ENCODE data around the gene HAL. TPM values are rescaled to one million over a fixed set of nuclear protein-coding genes. Genes with fewer than 3 reads are reported as not detected.
A peak's percentile ranks its signal among the peaks of the same experiment; 100 is the strongest.

The HAL gene
- total and polyA plus RNA-seq, 2 of the 13 experiments (the other 11 are each of a cell fraction or from before 2014, with no cell fraction given), result 0.89 to 37.8 TPM

- TF ChIP-seq ZNF318 (CRISPR knock-in tag; IDR thresholded peaks at IDR 0.05) (no peak), ZNF18 (CRISPR knock-in tag; IDR thresholded peaks at IDR 0.05; ENCODE audit: insufficient replicate concordance) (no peak), REST (IDR thresholded peaks at IDR 0.05; ENCODE audit: borderline replicate concordance in 1 of 2, low read depth in 1 of 2, low read length in 2 of 2) (no peak; a peak in 1 of 4 replicates), NCOA5 (CRISPR knock-in tag; IDR thresholded peaks at IDR 0.05) (no peak), ZFP36L2 (CRISPR knock-in tag; IDR thresholded peaks at IDR 0.05) (no peak), ZNF792 (CRISPR knock-in tag; IDR thresholded peaks at IDR 0.05) (peak; percentile 63; the same call in 1 of the 2 replicates), HNF4A (CRISPR knock-in tag; IDR thresholded peaks at IDR 0.05) (peak; percentile 97), TBX2 (CRISPR knock-in tag; IDR thresholded peaks at IDR 0.05; ENCODE audit: borderline replicate concordance) (peak; percentile 80; the same call in 1 of the 2 replicates), MTF1 (CRISPR knock-in tag; IDR thresholded peaks at IDR 0.05) (no peak), ZFP36L1 (CRISPR knock-in tag; IDR thresholded peaks at IDR 0.05) (0 out of 2 replicates have a peak, but pooled peaks have one; percentile 27), TCF7 (IDR thresholded peaks at IDR 0.05; ENCODE audit: low read depth) (peak; percentile 93), TERF1 (CRISPR knock-in tag; IDR thresholded peaks at IDR 0.05) (no peak), ZNF362 (CRISPR knock-in tag; IDR thresholded peaks at IDR 0.05; ENCODE audit: borderline replicate concordance) (peak; percentile 77; the same call in 1 of the 2 replicates), SIX4 (CRISPR knock-in tag; IDR thresholded peaks at IDR 0.05) (0 out of 2 replicates have a peak, but pooled peaks have one; percentile 42)
These were observed 21.8 kb downstream of the HAL start (continued) for GRCh38 chr12:95974358-95974757.
